Mucosa of gallbladder (tissue), 1 donor: ENCODE data around the gene SCUBE1. TPM values are rescaled to one million over a fixed set of nuclear protein-coding genes. Genes with fewer than 3 reads are reported as not detected.

Experiments used
- DNase-seq: peaks from one replicate; pipeline ENCODE4 v3.0.0-alpha.2; 2020; ENCODE audit warnings: low spot score
- total RNA-seq: library from RNA; stranded (reverse); gene quantifications from one replicate; pipeline ENCODE4 v1.2.1, GENCODE V29; 2021
- donor health status: DM: no; HTN: no; CAD: no.

Gene SCUBE1
- total RNA-seq, 1 donor from 2014 or later = 1.7 TPM

DNA sequence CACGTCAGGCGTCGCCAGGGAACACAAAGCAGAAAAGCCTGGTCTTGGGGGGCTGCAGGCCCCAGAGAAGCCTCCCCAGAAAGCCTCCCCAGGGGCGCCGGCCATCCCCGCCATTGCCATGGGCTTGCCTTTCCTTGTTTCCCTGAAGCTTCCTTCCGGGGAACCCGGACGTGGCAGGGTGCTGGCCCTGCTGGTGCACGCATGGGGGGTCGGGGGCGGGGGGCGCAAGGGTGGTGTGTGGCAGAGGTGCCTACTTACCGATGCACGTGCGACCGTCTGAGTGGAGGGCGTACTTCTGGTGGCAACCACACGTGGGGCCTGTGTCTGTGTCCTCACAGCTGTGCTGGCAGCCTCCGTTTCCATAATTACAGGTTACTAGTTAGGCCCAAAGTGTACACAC is 85.2 kb downstream of the SCUBE1 start:
- DNase-seq = no peak

DNA sequence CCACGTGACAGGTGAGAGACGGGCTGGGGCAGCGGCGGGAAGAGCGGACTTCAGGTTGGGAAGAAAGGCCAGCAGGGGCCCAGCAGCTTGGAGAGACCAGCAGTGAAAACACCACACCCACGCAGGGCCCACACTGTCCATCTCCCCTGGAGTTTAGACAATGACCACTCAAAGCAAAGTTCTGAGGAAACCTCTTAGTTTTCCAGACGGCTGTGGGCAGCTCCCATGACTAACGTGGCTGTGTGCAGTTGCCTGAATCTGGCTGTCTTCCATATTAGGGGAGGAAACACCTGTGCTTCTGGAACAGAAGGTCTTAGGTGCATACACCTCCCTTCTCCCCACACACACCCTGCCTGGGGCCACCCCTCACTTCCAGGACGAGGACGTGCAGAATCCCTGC is 85.6 kb downstream of the SCUBE1 start:
- no peak for DNase-seq

DNA sequence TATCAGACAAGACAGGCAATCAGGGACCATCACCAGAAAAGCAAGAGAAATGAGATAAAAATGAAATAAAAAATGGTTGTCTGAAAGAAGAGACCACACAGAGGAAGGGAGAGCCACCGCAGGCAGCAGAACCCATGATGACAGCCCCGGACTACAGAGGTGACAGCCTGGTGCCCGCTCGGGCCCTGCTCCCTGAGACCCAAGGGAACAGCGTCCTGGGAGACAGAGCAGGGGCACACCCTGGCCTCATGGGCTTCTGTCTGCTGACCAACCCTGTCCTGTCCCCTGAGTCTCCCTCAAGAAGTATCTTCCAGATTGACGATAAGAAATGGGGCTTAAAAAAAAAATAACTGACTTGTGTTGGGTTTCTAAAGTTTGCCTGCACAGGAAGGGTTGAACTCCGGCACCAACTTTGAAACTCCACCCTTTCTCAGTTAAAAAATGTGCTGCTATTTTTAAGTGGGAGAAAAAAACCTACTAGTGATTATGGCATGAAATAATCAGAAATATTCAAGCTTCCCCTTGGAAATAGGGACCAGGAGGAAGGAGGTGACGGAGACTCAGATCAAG is 86.1 kb downstream of the SCUBE1 start:
- no peak for DNase-seq

DNA sequence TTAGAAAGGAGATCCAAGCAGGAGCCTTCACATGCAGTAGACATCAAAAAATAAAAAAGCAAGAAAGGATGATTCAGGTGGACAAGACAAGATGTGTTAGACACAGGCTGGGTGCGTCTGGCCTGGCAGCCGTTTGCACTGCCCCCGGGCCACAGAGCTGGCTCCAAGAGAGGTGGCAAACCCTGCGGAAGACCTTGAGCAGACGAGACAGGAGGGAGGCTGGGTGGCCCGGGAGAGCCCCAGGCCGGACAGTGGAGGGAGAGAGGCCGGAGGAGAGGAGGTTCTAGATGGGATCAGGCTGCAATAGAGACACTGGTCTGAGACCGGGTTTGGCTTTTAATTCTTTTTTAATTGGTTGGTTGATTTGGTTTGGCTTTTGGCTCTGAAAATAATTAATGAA is 86.6 kb downstream of the SCUBE1 start:
- DNase-seq = no peak

DNA sequence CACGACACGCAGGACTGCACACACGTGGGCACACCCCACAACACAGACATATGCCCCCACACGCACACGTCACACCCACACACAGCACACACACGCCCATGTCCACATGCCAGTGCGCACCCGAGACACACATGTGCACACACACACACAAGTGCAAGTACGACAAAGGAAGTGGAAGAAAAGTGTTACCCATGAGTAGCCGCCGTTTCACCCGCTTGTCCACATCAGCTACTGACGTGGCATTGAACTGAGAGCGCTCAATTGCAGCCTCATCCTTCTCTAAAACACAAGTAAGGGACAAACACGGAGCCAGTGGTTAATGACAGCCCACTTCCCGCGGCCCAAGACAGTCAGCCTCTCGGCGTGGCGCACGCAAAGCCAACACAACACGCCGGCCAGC is 87.9 kb downstream of the SCUBE1 start:
- DNase-seq = no peak

DNA sequence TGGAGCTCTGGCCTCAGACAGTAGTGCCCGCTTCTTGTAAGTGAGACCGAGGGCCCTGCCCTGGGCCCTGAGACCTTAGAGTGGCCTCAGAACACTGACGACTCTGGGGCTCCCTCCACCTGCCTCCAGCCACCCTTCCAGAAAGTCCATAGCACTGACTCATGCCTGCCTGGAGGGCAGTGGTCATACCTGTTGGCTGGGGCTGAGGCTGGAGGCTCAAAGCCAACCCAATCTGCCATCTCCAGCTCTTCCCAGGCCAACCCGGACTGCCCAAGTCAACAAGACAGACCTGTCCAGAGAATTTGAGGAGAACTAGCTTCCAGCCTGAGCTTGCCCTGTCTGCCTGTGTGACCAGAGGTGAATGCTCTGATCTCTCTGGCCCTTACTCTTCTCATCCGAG is 89.3 kb downstream of the SCUBE1 start:
- DNase-seq = no peak

DNA sequence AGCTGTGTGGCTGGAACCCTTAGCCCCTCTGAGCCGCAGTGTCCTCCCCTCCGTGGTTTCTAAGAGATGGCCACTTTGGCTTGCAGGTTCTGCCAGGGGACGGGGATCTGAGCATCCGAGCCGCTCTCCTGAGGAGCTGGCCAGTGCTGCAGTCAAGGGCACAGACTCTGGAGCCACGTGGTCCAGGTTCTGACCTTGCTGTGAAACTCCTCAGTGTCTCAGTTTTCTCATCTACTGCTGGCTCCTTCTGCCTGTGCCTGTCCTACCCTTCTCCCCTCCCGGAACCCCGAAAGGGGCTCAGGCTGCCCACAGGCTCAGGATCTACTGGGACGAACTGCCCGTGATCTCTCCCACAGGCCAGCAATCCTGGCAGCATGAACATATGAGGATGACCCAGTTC is 90.9 kb downstream of the SCUBE1 start:
- no peak for DNase-seq

DNA sequence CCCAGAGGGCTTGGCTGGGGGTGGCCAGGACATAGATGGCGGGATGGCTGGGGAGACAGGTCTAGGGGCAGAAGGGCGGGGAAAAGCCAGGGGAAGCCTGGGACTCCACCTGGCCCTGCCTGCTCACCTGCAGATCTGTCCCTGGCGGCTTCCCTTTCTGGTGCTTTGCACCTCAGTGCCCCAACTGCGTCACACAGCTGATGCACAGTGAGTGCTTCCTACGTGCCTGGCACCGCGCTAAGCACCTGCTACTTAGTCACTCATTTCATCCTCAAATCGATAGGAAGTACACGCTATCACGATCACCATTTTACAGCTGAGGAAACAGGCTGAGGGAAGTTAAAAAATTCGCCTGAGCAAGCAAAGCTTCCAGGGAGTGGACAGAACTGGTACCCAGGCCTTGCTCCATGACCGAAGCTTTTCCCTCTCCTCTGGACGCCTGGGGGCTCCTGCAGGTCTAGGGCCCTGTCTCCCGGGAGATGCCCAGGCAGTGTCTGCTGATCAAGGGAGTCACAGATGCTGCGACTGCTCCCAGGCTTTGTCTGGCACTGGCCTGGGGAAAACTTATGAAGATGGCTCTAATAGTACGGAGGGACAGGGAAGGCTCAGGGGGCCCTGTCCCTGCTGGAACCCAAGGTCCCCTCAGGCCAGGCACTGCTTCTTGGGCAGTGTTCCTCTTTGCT is 93.2 kb downstream of the SCUBE1 start:
- DNase-seq = peak; percentile 55

DNA sequence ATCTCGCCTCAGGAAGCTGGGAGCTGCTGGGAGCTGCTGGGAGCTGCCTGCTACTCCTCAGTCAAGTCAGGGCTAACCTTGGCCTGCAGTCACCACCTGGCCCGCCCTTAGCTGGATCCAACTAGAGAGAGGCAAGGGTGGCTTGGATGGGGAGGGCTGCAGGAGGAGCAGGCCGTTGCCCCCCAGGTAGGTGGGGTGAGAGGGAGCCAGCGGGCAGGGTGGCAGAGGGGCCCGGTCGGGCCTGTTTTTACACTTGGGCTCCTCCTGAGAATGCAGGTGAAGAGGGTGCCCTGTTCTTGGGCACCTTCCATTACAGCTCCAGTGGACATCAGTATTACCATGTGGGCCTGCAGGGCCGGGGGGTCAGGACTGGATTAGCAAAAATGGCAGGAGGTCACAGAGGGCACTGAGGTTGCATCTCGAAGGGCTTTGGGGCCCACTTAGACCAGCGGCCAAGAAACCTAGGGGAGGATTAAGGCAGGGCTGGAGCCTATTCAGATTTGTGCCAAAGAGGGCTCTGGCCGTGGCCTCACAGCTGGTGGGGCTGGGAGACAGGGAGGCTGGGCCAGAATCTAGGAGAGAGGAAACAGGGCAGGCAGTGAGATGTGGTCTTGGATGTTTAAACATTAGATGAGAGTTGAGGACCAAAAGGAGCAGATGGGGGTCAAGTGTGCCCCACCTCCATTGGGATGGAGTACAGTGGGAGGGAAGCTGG is 95.5 kb downstream of the SCUBE1 start:
- DNase-seq = no peak

DNA sequence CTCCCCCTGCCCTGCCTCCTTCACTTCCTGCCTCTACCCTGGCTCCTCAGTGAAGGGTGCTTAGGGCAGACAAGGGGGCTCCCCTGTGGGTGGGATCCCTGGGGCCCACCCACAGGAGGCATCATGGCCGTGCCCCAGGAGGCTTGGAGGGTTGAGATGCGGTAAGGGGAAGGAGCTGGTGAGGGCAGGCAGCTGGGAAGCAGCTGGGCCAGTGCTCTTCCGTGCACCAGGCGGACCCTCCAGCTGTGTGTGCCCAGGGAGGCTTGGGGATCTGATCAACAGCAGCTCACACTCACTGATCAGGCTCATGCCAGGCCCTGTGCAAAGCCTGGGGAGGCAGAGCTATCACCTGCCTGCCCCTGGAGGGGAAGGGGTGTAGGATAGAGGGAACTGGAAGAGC is 97.0 kb downstream of the SCUBE1 start:
- DNase-seq = no peak

DNA sequence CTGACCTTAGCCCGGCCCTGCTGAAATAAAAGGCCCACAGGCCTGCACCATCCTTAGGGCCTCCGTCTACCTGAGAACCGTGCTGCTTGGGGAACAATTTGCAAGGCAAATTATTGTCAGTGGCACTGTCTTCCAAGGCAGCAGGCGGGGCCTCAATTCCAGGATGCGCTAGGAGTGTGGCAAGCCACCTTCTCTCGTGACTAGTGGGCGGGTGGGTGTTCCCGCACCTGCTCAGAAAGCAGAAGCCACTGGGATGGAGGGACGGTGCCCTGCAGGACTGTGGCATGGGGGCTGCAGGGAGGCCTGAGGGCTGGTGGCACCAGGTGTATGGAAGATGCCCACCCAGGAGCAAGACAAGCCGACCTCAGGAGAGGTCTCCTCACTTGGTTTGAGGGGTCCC is 97.5 kb downstream of the SCUBE1 start:
- DNase-seq = no peak

DNA sequence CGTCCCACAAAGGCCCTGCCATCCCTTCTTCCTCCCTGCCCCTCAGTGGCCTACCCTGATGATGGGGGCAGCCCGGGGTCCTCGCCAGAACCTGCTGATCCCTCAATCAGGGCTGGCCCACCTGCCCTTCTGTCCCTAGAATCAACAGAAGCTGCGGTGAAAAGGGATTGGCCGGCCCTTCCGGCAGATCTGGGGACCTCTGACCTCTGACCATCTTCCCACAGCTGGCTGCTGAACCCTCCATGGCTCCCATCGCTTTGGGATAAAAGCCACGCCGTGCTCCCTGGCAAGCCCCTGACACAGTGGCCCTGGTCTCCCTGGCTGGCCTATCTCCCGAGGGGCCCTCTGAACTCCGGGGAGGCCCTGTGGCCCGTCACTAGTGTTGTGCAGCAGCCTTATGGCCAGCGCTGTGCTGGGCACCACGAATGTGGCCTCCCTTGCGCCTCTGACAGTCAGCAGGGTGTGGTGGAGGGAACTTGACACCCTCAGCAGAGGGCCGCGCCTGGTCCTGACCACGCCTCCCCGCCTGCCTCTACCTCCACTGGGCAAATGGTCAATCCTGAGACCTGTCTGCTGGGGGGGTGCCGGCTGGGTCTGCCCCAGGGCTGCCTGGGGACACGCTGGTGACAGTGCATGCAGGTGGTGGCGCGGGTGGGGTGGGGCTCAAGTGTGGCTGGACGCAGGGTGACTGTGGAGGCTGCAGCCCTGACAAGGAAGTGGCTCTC is 98.2 kb downstream of the SCUBE1 start:
- DNase-seq = no peak

DNA sequence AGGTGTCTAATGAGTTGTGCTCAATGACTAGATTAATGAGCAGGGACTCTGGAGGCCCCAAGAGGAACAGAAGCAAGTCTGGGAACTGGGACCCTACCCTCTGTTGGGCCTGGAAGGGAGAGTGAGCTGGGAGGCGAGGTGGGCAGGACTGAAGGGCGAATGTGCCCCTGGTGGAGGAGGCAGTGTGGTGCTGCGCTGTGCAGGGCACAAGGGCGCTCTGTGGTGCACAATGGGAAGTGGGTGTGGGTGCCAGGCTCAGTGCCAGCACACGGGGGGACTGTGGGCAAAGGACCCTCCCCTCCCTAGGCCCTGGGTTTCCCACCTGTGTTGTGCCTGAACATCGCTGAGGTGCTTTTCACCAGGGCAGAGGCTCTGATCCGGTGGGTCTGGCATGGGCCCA is 98.8 kb downstream of the SCUBE1 start:
- DNase-seq = no peak

DNA sequence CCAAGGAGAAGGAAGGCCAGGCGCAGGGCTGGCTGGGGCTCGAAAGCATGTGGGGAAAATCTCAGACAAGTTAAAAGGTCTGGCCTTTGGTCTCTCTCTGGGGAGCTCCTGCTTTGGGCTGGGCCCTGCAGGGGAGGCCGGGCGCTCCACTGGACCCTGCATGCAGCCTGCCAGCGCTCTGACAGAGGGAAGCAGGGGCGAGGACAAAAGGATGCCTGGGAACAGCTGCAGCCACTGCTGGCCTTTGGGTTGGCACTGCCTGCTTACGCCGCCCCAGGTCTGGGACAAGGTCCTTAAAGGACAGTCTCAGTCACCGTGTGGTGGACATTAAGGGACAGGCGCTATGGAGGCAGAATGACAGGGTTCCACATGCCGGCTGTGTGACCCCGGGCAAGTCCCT is 99.8 kb downstream of the SCUBE1 start:
- DNase-seq = no peak

DNA sequence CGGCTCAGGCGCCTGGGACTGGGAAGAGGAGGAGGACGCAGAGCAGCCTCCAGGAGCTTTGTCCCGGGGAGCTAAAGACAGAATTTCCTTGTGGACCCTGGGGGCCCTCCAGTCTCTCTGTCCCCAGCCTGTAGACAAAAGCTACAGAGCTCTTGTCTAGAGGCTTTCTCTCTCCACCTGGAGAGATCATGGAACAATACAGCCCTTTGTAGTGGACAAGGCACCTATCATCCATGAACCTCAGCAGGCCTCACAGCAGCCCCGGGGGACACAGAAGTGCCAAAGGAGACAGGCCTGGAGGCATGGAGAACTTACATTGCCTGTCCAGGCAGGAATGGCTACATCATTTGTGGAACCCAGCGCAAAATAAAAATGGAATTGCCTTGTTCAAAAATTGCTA is 100.5 kb downstream of the SCUBE1 start:
- no peak for DNase-seq

DNA sequence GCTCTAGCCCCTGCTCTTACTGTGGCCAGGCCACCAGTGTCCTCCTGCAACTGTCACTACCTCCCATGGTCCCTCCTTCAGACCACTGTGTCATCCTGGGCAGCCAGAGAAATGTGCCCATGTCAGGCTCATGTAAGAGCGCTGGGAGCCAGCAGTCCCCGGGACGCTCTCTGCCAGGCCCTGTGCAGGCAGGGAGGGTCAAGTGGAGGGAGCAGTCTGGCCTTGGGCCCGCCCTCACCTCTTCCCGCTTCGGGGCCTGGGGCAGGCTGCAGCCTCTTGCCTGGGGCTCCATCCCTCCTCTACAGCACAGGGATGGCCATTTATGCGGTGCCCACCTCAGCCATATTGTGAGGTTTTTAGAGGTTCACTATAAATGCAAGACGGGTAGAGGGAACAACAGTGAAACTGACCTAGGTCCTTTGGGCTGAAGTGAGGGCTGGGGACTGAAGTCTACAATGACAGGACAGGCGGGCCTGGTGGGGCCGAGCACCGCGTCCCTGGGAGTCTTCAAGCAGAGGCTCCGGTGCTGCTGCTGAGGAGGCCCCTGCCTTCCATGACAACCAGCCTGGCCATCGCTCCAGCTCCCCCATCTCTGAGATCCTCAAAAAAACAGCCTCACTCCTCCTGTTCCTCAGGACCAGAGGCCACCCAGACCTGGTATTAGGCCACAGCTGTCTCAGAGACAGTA is 101.3 kb downstream of the SCUBE1 start:
- DNase-seq = no peak

DNA sequence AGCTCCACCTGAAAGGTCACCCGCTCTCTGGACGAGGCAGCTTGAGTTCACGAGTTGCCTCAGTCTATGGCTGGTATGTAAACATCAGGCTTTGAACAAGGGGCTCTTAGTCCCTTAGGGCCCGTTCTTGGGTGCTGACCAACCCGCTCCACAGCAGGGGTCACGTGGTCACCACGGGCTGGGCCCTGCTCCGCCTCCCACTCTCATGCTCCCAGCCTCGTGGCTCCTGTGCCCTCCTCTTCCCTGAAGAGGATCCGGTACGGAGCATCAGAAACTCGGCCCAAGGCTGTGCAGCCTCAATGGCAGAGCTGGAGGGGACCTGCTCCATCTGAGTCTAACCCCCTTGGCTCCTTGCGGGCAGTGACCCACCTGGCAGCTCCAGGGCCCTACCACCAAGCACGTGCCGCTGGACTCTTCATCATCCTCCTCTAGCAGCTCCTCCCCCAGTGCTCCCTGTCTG is 102.0 kb downstream of the SCUBE1 start:
- no peak for DNase-seq

DNA sequence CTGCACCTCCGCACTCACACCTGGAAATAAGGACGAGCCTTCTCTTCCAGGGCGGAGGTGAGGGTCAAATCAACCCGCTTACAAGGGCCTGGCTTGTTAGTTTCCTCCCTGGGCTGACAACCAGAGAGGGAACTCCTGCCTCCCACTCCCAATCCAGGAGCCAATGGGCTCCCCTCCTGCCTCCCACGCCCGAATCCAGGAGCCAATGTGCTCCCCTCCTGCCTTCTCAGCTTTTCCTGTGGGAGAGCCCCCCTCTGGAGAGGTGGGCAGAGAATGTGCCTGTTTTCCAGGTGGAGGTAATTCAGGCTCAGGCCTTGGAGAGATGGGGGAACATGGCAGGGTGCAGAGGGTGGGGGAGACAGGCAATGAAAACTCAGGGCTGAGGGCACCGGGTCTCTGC is 102.6 kb downstream of the SCUBE1 start:
- no peak for DNase-seq

DNA sequence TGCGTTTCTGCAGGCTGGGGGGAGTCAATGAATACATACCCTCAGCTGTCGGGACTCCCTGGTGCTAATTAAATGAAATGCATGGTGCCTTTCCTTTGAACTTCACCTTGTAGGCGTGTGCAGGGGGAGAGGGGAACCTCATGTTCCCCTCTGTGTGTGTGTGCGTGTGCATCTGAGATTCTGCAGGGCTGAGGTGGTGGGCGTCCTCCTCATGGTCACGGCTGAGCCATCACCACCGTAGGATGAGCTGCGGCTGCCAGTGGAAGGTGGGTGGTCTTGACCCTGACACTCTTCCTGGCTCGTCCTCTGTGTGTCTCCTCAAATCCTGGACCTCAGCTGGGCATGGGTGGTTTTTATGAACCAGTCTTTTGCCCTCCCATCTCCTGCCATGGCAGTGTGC is 103.2 kb downstream of the SCUBE1 start:
- DNase-seq = no peak

DNA sequence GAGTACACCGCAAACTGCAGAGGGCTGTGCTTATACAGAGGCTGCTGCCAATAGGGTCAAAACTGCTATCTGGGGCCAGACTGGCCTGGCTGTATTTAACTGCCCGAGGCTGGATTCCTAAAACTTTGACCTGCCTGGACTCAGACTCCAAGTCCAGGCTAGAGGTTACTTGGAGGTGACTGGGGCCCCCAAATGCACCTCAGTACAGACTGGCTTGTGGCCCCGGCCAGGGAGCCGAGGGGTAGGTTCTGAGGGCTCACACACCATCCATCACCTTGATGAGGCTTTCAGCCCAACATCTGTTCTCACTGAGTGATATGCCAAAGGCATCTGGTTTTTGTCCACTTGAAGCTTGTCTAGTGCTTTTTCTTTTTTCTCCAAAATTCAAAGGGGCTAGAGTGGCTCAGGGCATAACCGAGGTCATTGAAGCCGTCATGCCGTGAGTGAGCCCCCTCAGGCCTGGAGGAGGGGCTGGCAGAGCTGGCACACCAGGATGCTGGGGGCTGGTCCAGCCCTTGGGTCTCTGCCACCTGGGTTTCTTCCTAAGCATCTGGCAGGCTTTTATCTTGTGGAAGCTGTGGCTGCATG is 103.9 kb downstream of the SCUBE1 start:
- no peak for DNase-seq

DNA sequence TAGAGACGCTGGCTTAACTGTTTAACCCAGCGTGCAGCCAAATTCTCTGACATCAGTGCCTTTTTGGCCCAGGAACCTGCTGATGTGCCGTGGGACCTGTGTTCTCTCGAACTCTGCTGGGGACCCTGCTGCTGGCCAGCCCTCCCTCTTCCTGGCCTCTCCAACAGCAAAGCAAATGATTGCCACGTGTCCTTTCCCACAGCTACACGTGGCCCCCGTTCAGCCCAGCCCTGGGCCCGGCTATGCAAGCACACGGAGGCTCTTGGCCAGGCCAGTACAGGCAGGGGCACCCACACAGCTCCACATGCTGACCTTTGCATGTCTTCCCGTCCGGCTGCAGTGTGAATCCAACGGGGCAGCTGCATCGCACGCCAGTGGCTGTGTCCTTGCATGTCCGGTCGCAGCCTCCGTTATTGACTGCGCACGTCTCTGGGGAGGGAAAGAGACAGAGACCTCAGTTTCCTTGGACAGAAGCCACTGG is 104.6 kb downstream of the SCUBE1 start:
- no peak for DNase-seq

DNA sequence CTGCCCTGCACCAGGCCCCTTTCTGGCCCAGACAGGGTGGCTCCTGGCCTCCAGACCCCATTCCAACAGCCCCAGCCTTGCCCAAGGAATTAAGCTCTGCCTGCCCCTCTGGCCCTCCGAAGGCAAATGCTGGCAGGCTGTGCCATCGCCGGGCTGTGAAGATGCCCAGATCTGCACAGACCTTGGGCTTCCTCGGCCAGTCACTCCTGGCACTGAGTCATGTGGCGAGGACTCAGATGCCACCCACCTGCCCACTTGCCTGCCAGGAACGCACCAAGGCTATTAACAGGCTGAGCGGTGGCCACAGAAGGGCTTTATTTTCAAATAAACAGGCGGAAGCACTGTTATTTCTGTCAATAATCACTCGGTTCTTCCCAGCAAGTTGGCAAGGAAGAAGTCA is 105.9 kb downstream of the SCUBE1 start:
- DNase-seq = no peak
